ENCODE measurements around the gene GUCA1A. TPM values are rescaled to one million over a fixed set of nuclear protein-coding genes. Genes with fewer than 3 reads are reported as not detected.

GUCA1A gene
- total and polyA plus RNA-seq, 2 of the 4 experiments (the other 2 are of a cell fraction): 0.18 to 0.32 TPM

DNA sequence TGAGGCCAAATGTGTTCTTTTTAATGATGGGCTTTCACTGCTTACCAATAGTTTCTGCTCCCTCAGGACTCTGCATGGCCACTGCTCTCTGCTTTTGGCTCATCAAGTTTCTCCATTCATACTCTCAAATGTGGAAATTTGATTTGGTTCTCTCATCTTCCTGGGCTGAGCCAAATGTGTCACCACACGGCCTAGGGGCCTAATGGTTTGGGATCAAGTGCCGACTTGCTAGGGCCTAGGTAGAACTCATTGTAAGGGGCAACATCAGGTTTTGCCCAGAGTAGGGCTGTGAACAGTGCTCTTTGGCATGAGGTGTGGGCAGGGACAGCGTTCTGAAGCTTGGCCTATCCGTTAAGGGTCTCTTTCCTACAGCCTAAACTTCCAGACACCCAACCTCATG is 48.4 kb downstream of the GUCA1A start:
- Histone ChIP-seq H3K9ac (ENCODE audit: low read depth, low read length) (no peak overlapping the region), H3K27me3 (ENCODE audit: control insufficient read depth, insufficient read depth, low read length) (no peaks in the 10 kb centered on the region), H3K4me2 (ENCODE audit: low read depth, low read length) (no peak overlapping the region), H3K23ac (ENCODE audit: low read depth, low read length) (no peak overlapping the region), H3K9me3 (ENCODE audit: control insufficient read depth, insufficient read depth, low read length) (no peaks in the 10 kb centered on the region), H2BK15ac (ENCODE audit: low read depth, low read length) (no peak overlapping the region), H3K4me3 (ENCODE audit: insufficient read depth, low read depth, low read length) (no peak overlapping the region), H3K14ac (replicated peaks; ENCODE audit: low read depth, low read length) (no peak overlapping the region), H3K79me1 (ENCODE audit: low read depth in 1 of 2, low read length in 2 of 2) (peaks cover 4 to 12% of the 10 kb centered on the region in 2 experiments; a peak in 2 of 4 replicates), H3K27ac (ENCODE audit: insufficient read depth, low read length) (no peak overlapping the region), H3K4me1 (ENCODE audit: control insufficient read depth, insufficient read depth, low read length) (peaks cover 6% of the 10 kb centered on the region), H4K8ac (ENCODE audit: low read depth in 2 of 2, low read length in 2 of 2) (no peak overlapping the region), H2AFZ (replicated peaks; ENCODE audit: low read length, poor library complexity) (peak overlapping the region; percentile 27), H4K91ac (ENCODE audit: insufficient read depth, low read depth, low read length) (peak overlapping the region; percentile 54), H3K36me3 (ENCODE audit: control insufficient read depth, insufficient read depth, low read length) (no peaks in the 10 kb centered on the region), H3K9me1 (ENCODE audit: insufficient read depth, low read length) (peaks cover 9% of the 10 kb centered on the region; the same call in 1 of the 2 replicates), H2AK9ac (replicated peaks; ENCODE audit: low read depth, low read length, poor library complexity) (no peak overlapping the region), H4K5ac (ENCODE audit: low read depth, low read length) (no peak overlapping the region), H2AK5ac (ENCODE audit: low read depth, low read length) (peak overlapping the region; percentile 10; the same call in 1 of the 2 replicates), H3K56ac (ENCODE audit: extremely low read depth, insufficient read depth, low read length) (no peak overlapping the region), H4K20me1 (ENCODE audit: insufficient read depth, low read length) (no peaks in the 10 kb centered on the region), H3K4ac (ENCODE audit: low read depth, low read length) (peak overlapping the region; percentile 26; the same call in 1 of the 2 replicates), H3K18ac (ENCODE audit: low read depth, low read length) (no peak overlapping the region), H2BK120ac (ENCODE audit: low read depth, low read length) (0 out of 2 replicates have a peak overlapping the region, but pooled peaks have one; percentile 0), H2BK20ac (ENCODE audit: low read depth, low read length) (peak overlapping the region; percentile 25; the same call in 1 of the 2 replicates), H2BK5ac (ENCODE audit: low read depth, low read length, poor library complexity, severe bottlenecking) (no peak overlapping the region)
- no peak for TF ChIP-seq FOS (IDR thresholded peaks at IDR 0.05; ENCODE audit: low read depth, low read length)
- no peak for TF ChIP-seq CHD1 (IDR thresholded peaks at IDR 0.05; ENCODE audit: low read depth, low read length)
- TF ChIP-seq ELK1 (IDR thresholded peaks at IDR 0.05; ENCODE audit: borderline replicate concordance, low read depth, low read length): no peak
- no peak for TF ChIP-seq CTCF (conservative IDR thresholded peaks at IDR 0.05; ENCODE audit: low read depth, low read length)
- TF ChIP-seq SMC3 (IDR thresholded peaks at IDR 0.05; ENCODE audit: low read depth, low read length): no peak
- no peak for TF ChIP-seq CEBPB (IDR thresholded peaks at IDR 0.05; ENCODE audit: low read depth, low read length)
- TF ChIP-seq POLR2A (IDR thresholded peaks at IDR 0.05; ENCODE audit: low read depth, low read length): no peak
- no peak for TF ChIP-seq RCOR1 (IDR thresholded peaks at IDR 0.05; ENCODE audit: insufficient replicate concordance, low read length)
- no peak for TF ChIP-seq RAD21 (IDR thresholded peaks at IDR 0.05; ENCODE audit: low read length)
- TF ChIP-seq NFE2L2 (IDR thresholded peaks at IDR 0.05; ENCODE audit: low read depth, low read length): no peak
- no peak for TF ChIP-seq BHLHE40 (IDR thresholded peaks at IDR 0.05; ENCODE audit: low read depth, low read length)
- TF ChIP-seq MAZ (IDR thresholded peaks at IDR 0.05; ENCODE audit: borderline replicate concordance, low read depth, low read length): no peak
- no peak for TF ChIP-seq RFX5 (IDR thresholded peaks at IDR 0.05; ENCODE audit: low read depth, low read length)
- no CpG with 5 or more reads among the region's 4 CpGs for WGBS, 2 experiments (ENCODE audit: extremely low coverage in 2 of 2, insufficient read length in 1 of 2)
- ChIA-PET POLR2A (ENCODE audit: unreplicated experiment) (no interaction called here), CTCF (interaction anchor here (0.8 kb wide), 1 partner anchor 326 kb away, joined by 3 read pairs; no protein-coding TSS in a partner anchor)
- dilution Hi-C loops (cut with HindIII; ENCODE audit: low sequenced_read_pairs, unreplicated experiment): no loop called here
- ATAC-seq (ENCODE audit: low read depth): no peak
- in situ Hi-C loops (cut with MboI; ENCODE audit: low sequenced_read_pairs): no loop called here
- intact Hi-C loops (cut with micrococcal nuclease): loop anchor here (10.0 kb wide), 1 partner anchor 113 kb away; no protein-coding TSS in a partner anchor
- no TSS peak for BruUV-seq (replicated peaks)
- no peak for DNase-seq

Measured in IMR-90 (cell line).